CD4-positive, alpha-beta memory T cell (primary cell): Measurements from ENCODE around the gene CCNH. TPM values are rescaled to one million over a fixed set of nuclear protein-coding genes. Genes with fewer than 3 reads are reported as not detected.

Source experiments
- CTCF ChIA-PET: fragments of 350-600 bp; sonication (Branson Sonifier 250); formaldehyde crosslinking; loops from one replicate; lab custom pipeline; 2021; ENCODE audit warnings: inconsistent platforms; ENCODE audit not compliant: partially characterized antibody; lab: Charles Lee
- POLR2A ChIA-PET: fragments of 350-600 bp; sonication (Branson Sonifier 250); formaldehyde crosslinking; loops from one replicate; lab custom pipeline; 2021; ENCODE audit not compliant: partially characterized antibody; lab: Charles Lee
- DNase-seq, 5 donors: peaks; one replicate each; pipeline versions ENCODE4 v3.0.0 to v3.0.0-alpha.2; 2020 to 2022; ENCODE audit warnings: mixed read lengths in 1 of 5
- H3K27ac ChIP-seq: one replicate; pipeline ENCODE4 v1.7.0; 2013; ENCODE audit warnings: low read depth, low read length
- H3K27me3 ChIP-seq: 2 replicates; pipeline ENCODE4 v1.7.0; 2013; ENCODE audit warnings: mild to moderate bottlenecking, low read length, moderate library complexity; ENCODE audit not compliant: insufficient read depth
- H3K36me3 ChIP-seq: 2 replicates; pipeline ENCODE4 v1.7.0; 2013; ENCODE audit warnings: mild to moderate bottlenecking, low read length, moderate library complexity; ENCODE audit not compliant: insufficient read depth
- H3K4me1 ChIP-seq: 2 replicates; pipeline ENCODE4 v1.7.0; 2013; ENCODE audit warnings: mild to moderate bottlenecking, low read length, moderate library complexity; ENCODE audit not compliant: insufficient read depth
- H3K4me3 ChIP-seq, 2 donors: one replicate each; pipeline ENCODE4 v1.7.0; 2013; ENCODE audit warnings: low read length in 2 of 2, mild to moderate bottlenecking in 1 of 2
- H3K9me3 ChIP-seq, 2 donors: one replicate each; pipeline ENCODE4 v1.7.0; 2013; ENCODE audit warnings: low read length in 2 of 2, control low read depth in 1 of 2; ENCODE audit not compliant: control insufficient read depth in 1 of 2
- H3K27ac Mint-ChIP-seq, 7 donors: one replicate each; pipeline ENCODE4 v1.8.0; 2020 to 2021; ENCODE audit warnings: mixed read lengths in 7 of 7, mild to moderate bottlenecking in 6 of 7, inconsistent platforms in 3 of 7, moderate library complexity in 3 of 7
- H3K27me3 Mint-ChIP-seq, 2 donors: one replicate each; pipeline ENCODE4 v1.8.0; 2020 to 2021; ENCODE audit warnings: mixed read lengths in 2 of 2
- H3K36me3 Mint-ChIP-seq, 2 donors: one replicate each; pipeline ENCODE4 v1.8.0; 2020 to 2021; ENCODE audit warnings: mixed read lengths in 2 of 2, inconsistent platforms in 1 of 2, mild to moderate bottlenecking in 1 of 2
- H3K4me1 Mint-ChIP-seq, 4 donors: one replicate each; pipeline ENCODE4 v1.8.0; 2020 to 2021; ENCODE audit warnings: mixed read lengths in 4 of 4, mild to moderate bottlenecking in 1 of 4
- H3K4me3 Mint-ChIP-seq, 8 donors: one replicate each; pipeline ENCODE4 v1.8.0; 2020 to 2021; ENCODE audit warnings: mixed read lengths in 8 of 8, mild to moderate bottlenecking in 7 of 8, moderate library complexity in 6 of 8, inconsistent platforms in 3 of 8
- H3K9me3 Mint-ChIP-seq, 8 donors: one replicate each; pipeline ENCODE4 v1.8.0; 2020 to 2021; ENCODE audit warnings: mixed read lengths in 8 of 8, mild to moderate bottlenecking in 5 of 8, inconsistent platforms in 3 of 8, moderate library complexity in 1 of 8
- intact Hi-C: fragments of 100-400 bp; cut with micrococcal nuclease; formaldehyde crosslinking; loops from one replicate; pipeline ENCODE4 v1.15.1; 2023
- polyA plus RNA-seq, 2 donors: library from polyadenylated mRNA; unstranded; fragments of 300-500 nt; fragmentation: Illumina TruSeq; gene quantifications; one replicate each; pipeline ENCODE4 v1.2.3, GENCODE V29; 2021
- total RNA-seq, 2 experiments: library from RNA; stranded (reverse); gene quantifications; one replicate each; pipeline ENCODE4 v1.2.3, GENCODE V29; 2021

Gene CCNH
- total and polyA plus RNA-seq, 4 experiments from 2014 or later = 54.1 to 98.6 (median 76.1) TPM

DNA sequence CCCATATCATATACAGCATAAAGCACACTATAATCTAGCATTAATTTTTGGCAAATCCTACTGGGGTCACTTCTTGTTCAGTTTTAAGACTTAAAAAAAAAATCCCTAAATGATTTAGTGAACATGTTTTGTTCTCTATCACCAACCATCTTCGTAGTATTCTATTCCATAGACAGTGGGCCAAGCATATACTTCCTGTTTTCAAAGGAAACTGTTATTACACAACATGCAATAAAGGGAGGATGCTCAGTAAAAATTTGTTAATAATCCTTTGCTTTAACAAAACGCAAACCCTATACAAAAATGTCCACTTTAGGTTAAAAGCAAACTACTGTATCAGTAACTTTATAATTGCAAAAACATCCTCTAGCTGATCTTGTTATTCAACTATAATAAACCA, 13.0 kb downstream of the CCNH start:
- Histone ChIP-seq H3K4me1 (peaks cover 19% of the 10 kb centered on the region), H3K27me3 (no peaks in the 10 kb centered on the region), H3K27ac (peak overlapping the region; percentile 5), H3K36me3 (peaks cover 60% of the 10 kb centered on the region), H3K4me3 (no peak overlapping the region), H3K9me3 (no peaks in the 10 kb centered on the region)
- H3K4me1 Mint-ChIP-seq = peaks cover 21 to 57% (median 28%) of the 10 kb centered on the region in 4 donors
- H3K27me3 Mint-ChIP-seq = no peaks in the 10 kb centered on the region
- peak overlapping the region in 5 of 8 donors; percentile 10 to 60 (median 23) for H3K4me3 Mint-ChIP-seq
- intact Hi-C loops = loop anchor here (1.0 kb wide), 4 partner anchors 329 to 518 kb away; no protein-coding TSS in a partner anchor
- DNase-seq = no peak
- POLR2A ChIA-PET = interaction anchor here (0.9 to 2.0 kb wide), 5 partner anchors 8 to 380 kb away, joined by 3 to 11 read pairs (median 5); partner anchors contain the start of genes CCNH and RASA1
- CTCF ChIA-PET = interaction anchor here (0.6 to 3.6 kb wide), 31 partner anchors 8 to 519 kb away, joined by 3 to 26 read pairs (median 4); partner anchors contain the start of gene CCNH
- H3K9me3 Mint-ChIP-seq = no peaks in the 10 kb centered on the region
- H3K27ac Mint-ChIP-seq = peak overlapping the region in 5 of 7 donors; percentile 12 to 86 (median 63)
- peaks cover 50 to 80% of the 10 kb centered on the region in 2 donors for H3K36me3 Mint-ChIP-seq

DNA sequence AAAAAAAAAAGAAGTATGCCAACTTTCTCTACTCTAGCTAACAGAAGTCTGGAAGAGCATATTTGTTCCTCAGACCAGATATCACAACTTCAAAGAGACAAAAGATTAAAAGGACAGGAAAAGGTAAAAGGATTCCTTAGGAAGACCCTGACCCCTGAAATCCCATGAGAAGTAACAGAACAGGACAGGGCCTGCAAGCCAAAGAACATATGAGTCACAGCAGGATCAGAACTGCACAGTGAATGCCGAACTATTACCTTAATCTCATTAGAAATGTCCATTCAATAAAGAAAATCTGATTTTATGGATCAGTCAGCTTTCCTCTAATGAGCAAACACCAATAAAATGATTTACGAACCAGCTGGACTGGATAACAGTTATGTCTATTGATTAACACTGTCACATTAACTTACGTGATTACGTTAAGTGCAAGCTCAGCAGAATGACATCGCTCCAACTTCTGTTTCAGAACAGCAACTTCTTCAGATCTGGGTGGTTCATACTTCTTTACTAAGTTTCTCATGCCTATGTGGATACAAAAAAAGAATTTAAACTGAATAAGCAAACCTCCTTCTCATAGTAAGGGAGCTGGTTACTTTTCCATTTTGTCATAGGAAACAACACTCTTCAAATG, 13.6 kb downstream of the CCNH start:
- CTCF ChIA-PET = interaction anchor here (0.9 to 3.6 kb wide), 12 partner anchors 11 to 430 kb away, joined by 3 to 26 read pairs (median 4); partner anchors contain the start of gene CCNH
- POLR2A ChIA-PET = interaction anchor here (0.7 to 2.0 kb wide), 4 partner anchors 9 to 379 kb away, joined by 3 to 11 read pairs (median 3); partner anchors contain the start of gene RASA1
- no peak for DNase-seq
- no peaks in the 10 kb centered on the region for H3K9me3 ChIP-seq
- intact Hi-C loops = no loop called here
- peak overlapping the region; percentile 5 for H3K27ac ChIP-seq
- Mint-ChIP-seq H3K36me3 (peaks cover 49 to 79% of the 10 kb centered on the region in 2 donors), H3K27me3 (no peaks in the 10 kb centered on the region), H3K4me3 (no peak overlapping the region), H3K27ac (peak overlapping the region in 5 of 7 donors; percentile 23 to 86 (median 62)), H3K9me3 (no peaks in the 10 kb centered on the region), H3K4me1 (peaks cover 19 to 57% (median 27%) of the 10 kb centered on the region in 4 donors)
- H3K4me1 ChIP-seq = peaks cover 19% of the 10 kb centered on the region
- H3K4me3 ChIP-seq = no peak overlapping the region
- peaks cover 60% of the 10 kb centered on the region for H3K36me3 ChIP-seq
- H3K27me3 ChIP-seq = no peaks in the 10 kb centered on the region

DNA sequence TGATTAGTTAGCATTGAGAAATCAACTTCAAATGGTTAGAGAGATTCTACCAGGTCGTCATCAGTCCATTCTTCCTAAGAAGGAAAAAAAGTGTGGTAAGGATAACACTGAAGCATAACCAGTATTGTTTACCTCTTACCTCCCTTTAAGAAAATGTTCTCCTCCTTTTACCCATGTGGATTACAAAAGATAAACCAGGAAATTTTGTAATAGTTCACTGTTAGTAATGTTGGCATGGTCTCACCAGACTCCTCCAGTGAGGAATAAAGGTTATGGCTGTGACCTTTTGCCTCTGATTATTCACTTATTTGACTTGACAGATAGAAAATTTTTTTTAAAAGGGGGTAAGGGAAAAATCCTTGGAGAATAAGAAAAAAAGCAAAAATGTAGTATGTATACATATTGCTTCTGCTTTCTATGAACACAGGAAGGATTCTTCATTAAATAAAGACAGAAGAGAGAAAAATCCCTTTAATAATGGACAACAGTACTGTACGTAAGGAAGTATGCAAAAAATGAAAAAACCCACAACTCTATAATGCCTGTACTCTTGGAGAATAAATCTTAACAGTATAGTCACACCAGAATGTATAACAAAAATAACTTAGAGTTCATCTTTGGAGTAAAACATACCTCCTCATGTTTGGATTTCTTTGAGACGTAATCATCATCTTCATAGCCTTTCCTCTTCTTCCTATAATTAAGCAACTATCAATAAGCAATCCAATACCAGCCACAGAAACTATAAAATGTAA, 18.1 kb downstream of the CCNH start:
- ChIA-PET POLR2A (no interaction called here), CTCF (no interaction called here)
- H3K27ac ChIP-seq = no peak overlapping the region
- Mint-ChIP-seq H3K9me3 (no peaks in the 10 kb centered on the region), H3K4me3 (no peak overlapping the region), H3K27me3 (no peaks in the 10 kb centered on the region), H3K4me1 (peaks cover 15 to 63% (median 31%) of the 10 kb centered on the region in 4 donors), H3K27ac (peak overlapping the region in 4 of 7 donors; percentile 9 to 79 (median 67)), H3K36me3 (peaks cover 53 to 87% of the 10 kb centered on the region in 2 donors)
- H3K9me3 ChIP-seq = no peaks in the 10 kb centered on the region
- no peak overlapping the region for H3K4me3 ChIP-seq
- no peak for DNase-seq
- intact Hi-C loops = no loop called here
- peaks cover 75% of the 10 kb centered on the region for H3K36me3 ChIP-seq
- H3K27me3 ChIP-seq = no peaks in the 10 kb centered on the region
- H3K4me1 ChIP-seq = peaks cover 6% of the 10 kb centered on the region

DNA sequence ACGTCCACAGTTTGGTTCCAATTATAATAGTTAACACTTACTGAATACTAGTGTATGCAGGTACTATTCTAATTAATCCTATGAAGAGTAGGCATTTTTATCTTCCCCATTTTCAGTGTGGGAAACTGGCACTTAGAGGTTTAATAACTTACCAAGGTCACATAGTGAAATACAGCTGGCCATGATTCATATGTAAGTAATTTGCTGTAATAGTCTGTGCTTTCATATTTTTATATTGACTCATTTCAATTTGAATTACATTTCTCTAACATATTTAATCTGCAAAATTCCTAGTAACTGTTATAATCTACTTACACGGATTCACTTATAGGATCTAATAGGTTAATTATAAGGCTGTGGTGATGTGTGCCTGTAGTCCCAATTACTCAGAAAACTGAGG, 19.4 kb downstream of the CCNH start:
- Histone ChIP-seq H3K27ac (no peak overlapping the region), H3K36me3 (peaks cover 74% of the 10 kb centered on the region), H3K4me1 (no peaks in the 10 kb centered on the region), H3K9me3 (no peaks in the 10 kb centered on the region), H3K4me3 (no peak overlapping the region), H3K27me3 (no peaks in the 10 kb centered on the region)
- Mint-ChIP-seq H3K27ac (peak overlapping the region in 1 of 7 donors; percentile 41), H3K36me3 (peaks cover 51 to 85% of the 10 kb centered on the region in 2 donors), H3K27me3 (no peaks in the 10 kb centered on the region), H3K4me3 (no peak overlapping the region), H3K9me3 (no peaks in the 10 kb centered on the region), H3K4me1 (peaks cover 13 to 55% (median 28%) of the 10 kb centered on the region in 4 donors)
- ChIA-PET CTCF (no interaction called here), POLR2A (no interaction called here)
- intact Hi-C loops = no loop called here
- DNase-seq = no peak

DNA sequence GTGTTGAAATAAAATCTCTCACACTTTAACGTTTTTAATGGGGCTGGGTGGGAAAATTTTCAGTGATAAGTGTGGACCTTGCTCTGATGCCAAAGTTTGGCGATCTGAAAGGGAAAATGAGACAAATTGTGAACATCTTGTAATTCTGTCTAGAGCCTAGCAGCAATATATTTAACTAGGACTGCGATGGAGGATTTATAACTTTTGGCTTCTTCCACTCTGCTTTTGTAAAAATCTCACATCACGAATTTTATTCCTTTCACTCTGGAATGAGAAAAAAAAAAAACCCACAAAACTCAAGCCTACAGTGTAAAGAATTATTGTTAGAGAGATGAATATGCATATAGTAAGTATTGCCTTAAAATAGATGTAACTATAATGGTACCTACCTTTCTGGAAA, 19.9 kb downstream of the CCNH start:
- no peak overlapping the region for H3K4me3 Mint-ChIP-seq
- POLR2A ChIA-PET = interaction anchor here (1.0 to 2.0 kb wide), 3 partner anchors 7 to 124 kb away, joined by 3 to 5 read pairs (median 5); partner anchors contain the start of gene RASA1
- Histone ChIP-seq H3K4me1 (no peaks in the 10 kb centered on the region), H3K36me3 (peaks cover 72% of the 10 kb centered on the region), H3K9me3 (no peaks in the 10 kb centered on the region), H3K27ac (no peak overlapping the region), H3K27me3 (no peaks in the 10 kb centered on the region), H3K4me3 (no peak overlapping the region)
- intact Hi-C loops = no loop called here
- H3K9me3 Mint-ChIP-seq = no peaks in the 10 kb centered on the region
- CTCF ChIA-PET = interaction anchor here (2.7 kb wide), 1 partner anchor 8 kb away, joined by 13 read pairs; no protein-coding TSS in a partner anchor
- peaks cover 50 to 85% of the 10 kb centered on the region in 2 donors for H3K36me3 Mint-ChIP-seq
- no peak for DNase-seq
- H3K27me3 Mint-ChIP-seq = no peaks in the 10 kb centered on the region
- H3K27ac Mint-ChIP-seq = peak overlapping the region in 3 of 7 donors; percentile 42 to 91 (median 61)
- H3K4me1 Mint-ChIP-seq = peaks cover 12 to 50% (median 28%) of the 10 kb centered on the region in 4 donors

DNA sequence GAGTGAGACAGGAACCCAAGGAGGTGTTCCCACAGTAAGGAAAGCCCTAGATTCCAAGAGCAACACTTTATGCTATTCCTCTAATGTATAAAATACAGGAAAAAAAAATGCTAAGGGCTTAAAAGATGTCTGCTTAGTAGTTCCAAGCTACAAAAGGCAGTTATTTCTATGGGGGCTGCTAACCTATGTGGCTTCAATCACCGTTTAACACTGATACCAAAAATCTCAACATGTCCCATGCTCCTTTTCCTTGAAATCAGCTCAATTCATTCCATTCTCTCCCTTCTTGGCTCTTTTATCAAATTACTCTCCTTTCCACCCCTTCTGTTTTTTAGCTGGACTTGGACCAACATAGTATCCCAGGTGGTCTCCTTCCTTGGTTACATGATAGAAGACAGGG, 20.6 kb downstream of the CCNH start:
- ChIA-PET CTCF (interaction anchor here (0.9 to 2.7 kb wide), 3 partner anchors 8 to 21 kb away, joined by 3 to 13 read pairs (median 4); partner anchors contain the start of gene CCNH), POLR2A (interaction anchor here (1.0 to 2.0 kb wide), 3 partner anchors 8 to 124 kb away, joined by 3 to 5 read pairs (median 5); partner anchors contain the start of gene RASA1)
- peaks cover 73% of the 10 kb centered on the region for H3K36me3 ChIP-seq
- intact Hi-C loops = no loop called here
- DNase-seq = no peak
- Mint-ChIP-seq H3K36me3 (peaks cover 53 to 86% of the 10 kb centered on the region in 2 donors), H3K4me3 (no peak overlapping the region), H3K4me1 (peaks cover 11 to 46% (median 28%) of the 10 kb centered on the region in 4 donors), H3K9me3 (no peaks in the 10 kb centered on the region), H3K27ac (peak overlapping the region; percentile 22 to 91 (median 61)), H3K27me3 (no peaks in the 10 kb centered on the region)
- no peaks in the 10 kb centered on the region for H3K9me3 ChIP-seq
- no peak overlapping the region for H3K4me3 ChIP-seq
- H3K27ac ChIP-seq = no peak overlapping the region
- no peaks in the 10 kb centered on the region for H3K4me1 ChIP-seq
- no peaks in the 10 kb centered on the region for H3K27me3 ChIP-seq
